ENCODE data around the gene CAT.

Gene CAT

DNA sequence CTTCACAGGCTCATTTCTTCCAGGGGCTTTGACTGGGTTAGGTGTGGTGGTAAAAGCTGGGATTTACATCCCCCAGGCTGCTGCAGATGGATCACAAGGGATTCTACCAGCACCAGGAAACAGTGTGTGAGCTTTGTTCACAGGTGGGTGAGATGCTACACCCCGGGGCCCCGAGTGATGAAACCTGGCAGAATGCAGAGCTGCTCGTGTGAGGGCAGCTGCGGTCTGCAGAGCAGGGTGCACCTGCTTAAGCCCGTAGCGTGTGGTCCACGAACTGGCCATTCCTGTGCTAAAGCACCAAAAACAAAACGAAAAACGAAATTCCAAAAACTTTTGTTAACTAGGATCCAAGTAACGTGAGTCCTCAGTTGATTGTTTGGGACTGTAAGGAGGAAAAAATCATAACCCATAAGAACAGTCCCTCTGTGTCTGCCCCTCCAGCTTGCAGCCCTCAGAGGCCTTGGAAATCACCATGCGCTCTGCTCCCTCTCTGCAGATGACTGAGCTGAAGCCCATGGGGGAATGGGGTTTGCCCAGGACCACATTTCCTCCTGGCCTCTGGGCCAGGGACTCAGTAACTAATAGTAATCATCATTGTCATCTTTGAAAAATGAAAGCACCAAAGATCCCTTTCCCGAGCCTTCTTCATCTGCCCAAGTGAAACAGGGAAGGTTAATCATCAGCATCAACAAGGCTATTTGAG is 50.3 kb downstream of the CAT start:
- no peak for TF ChIP-seq ZFX (IDR thresholded peaks at IDR 0.05)
- TF ChIP-seq, protein P1, sequence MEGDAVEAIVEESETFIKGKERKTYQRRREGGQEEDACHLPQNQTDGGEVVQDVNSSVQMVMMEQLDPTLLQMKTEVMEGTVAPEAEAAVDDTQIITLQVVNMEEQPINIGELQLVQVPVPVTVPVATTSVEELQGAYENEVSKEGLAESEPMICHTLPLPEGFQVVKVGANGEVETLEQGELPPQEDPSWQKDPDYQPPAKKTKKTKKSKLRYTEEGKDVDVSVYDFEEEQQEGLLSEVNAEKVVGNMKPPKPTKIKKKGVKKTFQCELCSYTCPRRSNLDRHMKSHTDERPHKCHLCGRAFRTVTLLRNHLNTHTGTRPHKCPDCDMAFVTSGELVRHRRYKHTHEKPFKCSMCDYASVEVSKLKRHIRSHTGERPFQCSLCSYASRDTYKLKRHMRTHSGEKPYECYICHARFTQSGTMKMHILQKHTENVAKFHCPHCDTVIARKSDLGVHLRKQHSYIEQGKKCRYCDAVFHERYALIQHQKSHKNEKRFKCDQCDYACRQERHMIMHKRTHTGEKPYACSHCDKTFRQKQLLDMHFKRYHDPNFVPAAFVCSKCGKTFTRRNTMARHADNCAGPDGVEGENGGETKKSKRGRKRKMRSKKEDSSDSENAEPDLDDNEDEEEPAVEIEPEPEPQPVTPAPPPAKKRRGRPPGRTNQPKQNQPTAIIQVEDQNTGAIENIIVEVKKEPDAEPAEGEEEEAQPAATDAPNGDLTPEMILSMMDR (conservative IDR thresholded peaks at IDR 0.05), result no peak
- H3K27ac ChIP-seq, result no peak overlapping the region

DNA sequence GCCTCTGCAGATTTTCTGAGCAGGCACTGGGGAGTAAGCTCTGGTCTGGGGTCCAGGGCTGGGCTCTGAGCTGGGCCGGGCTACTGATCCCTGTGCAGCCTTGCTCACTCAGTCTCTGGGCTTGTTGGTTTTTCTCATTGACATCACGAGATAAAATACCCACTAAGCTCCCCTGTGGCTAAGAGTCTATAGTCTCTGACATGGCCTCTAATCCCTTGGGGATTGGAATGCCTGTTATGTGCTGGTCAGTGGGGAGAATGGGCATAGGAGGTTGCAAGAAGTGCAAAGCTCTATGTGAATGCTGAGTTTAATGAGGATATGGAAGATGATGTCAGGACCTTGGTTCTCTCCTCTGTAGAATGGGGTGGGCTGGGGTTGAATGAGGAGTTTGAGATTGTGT is 51.6 kb downstream of the CAT start:
- H3K27ac ChIP-seq, result no peak overlapping the region
- TF ChIP-seq, protein P1 (conservative IDR thresholded peaks at IDR 0.05), result no peak
- TF ChIP-seq ZFX (IDR thresholded peaks at IDR 0.05), result no peak

DNA sequence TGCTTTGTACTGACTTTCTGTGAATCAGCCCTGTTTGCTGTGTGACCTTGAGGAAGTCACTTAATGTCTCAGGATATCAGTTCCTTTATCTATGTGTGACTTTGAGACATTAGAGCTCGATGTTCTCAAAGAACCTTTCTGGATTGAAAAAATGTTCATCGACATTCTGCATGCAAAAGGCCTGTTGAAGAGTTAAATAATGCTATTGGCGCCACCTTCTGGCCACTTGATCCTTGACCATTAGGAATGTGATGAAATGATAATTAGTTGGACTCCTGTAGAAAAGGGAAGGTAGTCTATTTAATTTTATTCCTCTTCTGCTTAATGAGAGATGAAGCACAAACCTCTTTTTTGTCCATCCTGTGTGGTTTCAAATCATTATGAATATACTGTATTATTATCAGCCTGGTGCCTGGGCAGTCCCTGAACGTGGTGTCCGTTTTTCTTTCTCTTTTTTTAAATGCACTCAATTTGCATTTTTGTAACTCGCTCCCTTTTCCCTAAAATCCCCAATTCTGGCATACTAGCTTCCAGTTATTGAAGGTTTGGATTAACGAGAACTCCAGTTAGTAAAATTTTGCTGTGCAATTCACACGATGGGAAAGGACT is 54.2 kb downstream of the CAT start:
- TF ChIP-seq, protein P1 (conservative IDR thresholded peaks at IDR 0.05), result peak; percentile 88
- TF ChIP-seq ZFX (IDR thresholded peaks at IDR 0.05), result no peak
- H3K27ac ChIP-seq, result no peak overlapping the region

DNA sequence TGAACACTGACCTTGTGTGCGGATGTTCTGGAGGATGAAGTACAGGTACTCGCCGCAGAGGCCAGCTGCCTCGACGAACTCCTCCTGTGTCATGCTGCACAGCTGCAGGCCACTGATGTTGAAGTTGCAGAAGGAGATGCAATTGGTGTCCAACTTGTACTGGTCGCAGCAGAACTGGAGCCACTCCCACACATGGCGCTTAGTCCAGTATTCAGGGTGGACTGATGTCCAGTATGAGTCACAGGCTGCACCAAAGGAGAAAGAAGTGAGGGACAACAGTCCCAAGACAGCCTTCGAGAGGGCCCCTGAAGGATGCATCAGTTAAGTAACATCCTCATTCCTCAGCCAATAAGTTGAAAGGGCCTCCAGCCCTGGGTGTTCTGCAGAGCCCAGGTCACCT is 54.7 kb downstream of the CAT start:
- TF ChIP-seq ZFX (IDR thresholded peaks at IDR 0.05), result no peak
- TF ChIP-seq, protein P1 (conservative IDR thresholded peaks at IDR 0.05), result no peak
- H3K27ac ChIP-seq, result no peak overlapping the region

DNA sequence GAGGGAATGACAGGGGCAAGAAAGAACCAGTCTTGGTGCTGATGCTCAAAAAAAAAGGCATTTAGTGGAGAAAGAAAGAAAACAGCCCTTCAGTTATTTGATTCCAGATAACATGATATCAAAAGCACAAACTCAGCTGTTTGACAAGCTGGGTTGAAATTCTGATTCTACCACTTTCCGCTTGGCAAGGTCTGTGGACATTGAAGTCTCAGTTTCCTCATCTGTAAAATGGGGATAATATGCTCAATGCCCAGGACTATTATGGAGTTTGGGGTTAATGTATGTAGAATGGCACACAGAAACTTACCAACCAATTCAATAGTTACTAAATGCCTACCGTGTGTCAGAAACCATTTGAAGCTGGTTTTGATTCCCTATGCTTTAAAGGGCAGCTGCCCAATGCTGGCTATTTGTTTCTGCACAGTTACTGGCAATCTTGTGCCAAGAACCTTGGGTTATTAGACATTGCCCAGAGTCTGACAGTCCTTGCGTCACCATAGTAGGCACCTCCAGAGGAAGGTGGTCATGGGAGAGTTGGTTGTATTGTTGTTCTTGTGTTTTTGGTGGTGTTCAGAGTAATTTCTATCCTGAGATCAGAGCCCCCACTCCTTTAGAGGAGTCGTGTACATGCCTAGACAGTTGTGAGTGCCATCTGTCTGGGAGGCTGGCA is 55.3 kb downstream of the CAT start:
- no peak for TF ChIP-seq ZFX (IDR thresholded peaks at IDR 0.05)
- TF ChIP-seq, protein P1 (conservative IDR thresholded peaks at IDR 0.05), result no peak
- no peak overlapping the region for H3K27ac ChIP-seq

DNA sequence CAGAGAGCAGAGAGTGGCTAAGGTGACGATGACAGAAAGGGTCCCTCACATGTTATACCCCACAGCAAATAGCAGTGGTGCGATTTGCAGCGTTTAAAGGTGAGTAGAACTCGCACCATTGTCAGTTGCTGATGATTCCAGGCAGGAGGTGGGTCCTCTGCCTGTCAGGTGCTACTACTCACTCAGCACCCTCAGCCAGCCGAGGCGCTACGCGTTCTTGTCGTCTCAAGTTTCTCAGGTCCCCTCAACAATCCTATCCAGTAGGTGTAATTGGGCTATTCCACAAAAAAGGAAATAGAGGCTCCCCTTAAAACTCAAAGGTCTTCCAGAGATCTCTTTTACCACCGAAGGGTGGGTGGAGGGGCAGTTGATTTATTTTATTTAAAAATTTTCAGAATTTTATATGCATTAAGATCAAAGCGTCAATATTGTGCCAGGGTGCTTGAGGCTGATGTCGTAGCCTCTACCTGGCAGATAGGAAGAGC is 56.5 kb downstream of the CAT start:
- no peak for TF ChIP-seq ZFX (IDR thresholded peaks at IDR 0.05)
- TF ChIP-seq, protein P1 (conservative IDR thresholded peaks at IDR 0.05), result no peak
- no peak overlapping the region for H3K27ac ChIP-seq
